HG03558 (cell line): Measurements from ENCODE around the gene ZBTB21.

Experiments used
- ATAC-seq: cut with Tn5 transposase; IDR thresholded peaks from one replicate; pipeline ENCODE4 v1.9.1; 2021; ENCODE audit warnings: moderate number of reproducible peaks; ENCODE audit not compliant: unreplicated experiment; ENCODE audit errors: extremely low read depth

Gene ZBTB21

GRCh38 chr21:42021371-42022090 is 11.4 kb upstream of the ZBTB21 start:
- ATAC-seq: no peak

GRCh38 chr21:42019706-42020105 is 9.5 kb upstream of the ZBTB21 start:
- ATAC-seq: no peak

DNA sequence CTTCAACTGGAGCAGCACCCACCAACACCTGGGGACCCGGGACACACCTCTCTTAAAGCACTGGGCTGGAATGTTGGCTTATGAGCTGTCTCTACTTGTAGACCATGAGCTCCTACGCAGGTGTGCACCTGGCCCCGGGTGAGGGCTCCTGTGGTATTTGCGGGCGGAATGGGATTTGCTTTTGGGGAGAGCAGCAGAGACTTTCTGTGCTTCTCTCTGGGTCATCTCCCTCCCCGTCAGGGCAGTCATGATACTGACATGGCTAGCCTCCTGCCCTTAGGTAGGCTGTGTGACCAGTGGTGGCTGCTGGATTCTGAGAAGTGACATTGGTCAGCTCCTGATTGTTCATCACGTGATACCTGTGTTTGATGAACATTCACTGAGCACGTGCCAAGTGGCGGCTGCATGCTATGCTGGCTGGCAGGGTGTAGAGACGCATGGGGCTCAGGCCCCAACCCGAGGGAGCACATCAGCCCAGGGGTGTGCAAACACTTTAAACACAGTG is 9.0 kb upstream of the ZBTB21 start:
- ATAC-seq: no peak

- no peak for ATAC-seq
These were observed 6.9 kb upstream of the ZBTB21 start for GRCh38 chr21:42017022-42017421.

GRCh38 chr21:42016364-42016985 is 6.3 kb upstream of the ZBTB21 start:
- no peak for ATAC-seq

GRCh38 chr21:42013931-42014330 is 3.8 kb upstream of the ZBTB21 start:
- no peak for ATAC-seq

GRCh38 chr21:42013376-42013775 is 3.2 kb upstream of the ZBTB21 start:
- no peak for ATAC-seq

- no peak for ATAC-seq
These were observed 2.7 kb upstream of the ZBTB21 start for GRCh38 chr21:42012763-42013329.

DNA sequence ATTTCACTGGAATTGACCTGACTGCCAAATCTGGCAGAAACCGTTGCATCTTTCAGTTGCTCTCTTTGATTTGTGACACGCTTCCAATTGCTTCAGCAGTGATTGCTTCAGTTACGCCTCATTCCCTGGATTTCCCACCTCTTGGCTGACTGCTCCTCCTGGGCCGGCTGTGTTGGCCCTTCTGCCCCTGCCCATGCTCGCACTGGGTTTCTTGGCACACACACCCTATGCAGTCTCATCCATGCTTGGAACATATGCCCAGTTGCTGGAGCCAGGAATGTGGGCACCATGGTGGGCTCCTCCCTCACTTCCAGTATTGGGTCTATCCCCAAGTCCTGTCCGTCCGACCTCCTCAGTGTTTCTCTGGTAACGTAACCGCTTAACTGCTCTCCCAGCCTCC is 2.2 kb upstream of the ZBTB21 start:
- no peak for ATAC-seq

DNA sequence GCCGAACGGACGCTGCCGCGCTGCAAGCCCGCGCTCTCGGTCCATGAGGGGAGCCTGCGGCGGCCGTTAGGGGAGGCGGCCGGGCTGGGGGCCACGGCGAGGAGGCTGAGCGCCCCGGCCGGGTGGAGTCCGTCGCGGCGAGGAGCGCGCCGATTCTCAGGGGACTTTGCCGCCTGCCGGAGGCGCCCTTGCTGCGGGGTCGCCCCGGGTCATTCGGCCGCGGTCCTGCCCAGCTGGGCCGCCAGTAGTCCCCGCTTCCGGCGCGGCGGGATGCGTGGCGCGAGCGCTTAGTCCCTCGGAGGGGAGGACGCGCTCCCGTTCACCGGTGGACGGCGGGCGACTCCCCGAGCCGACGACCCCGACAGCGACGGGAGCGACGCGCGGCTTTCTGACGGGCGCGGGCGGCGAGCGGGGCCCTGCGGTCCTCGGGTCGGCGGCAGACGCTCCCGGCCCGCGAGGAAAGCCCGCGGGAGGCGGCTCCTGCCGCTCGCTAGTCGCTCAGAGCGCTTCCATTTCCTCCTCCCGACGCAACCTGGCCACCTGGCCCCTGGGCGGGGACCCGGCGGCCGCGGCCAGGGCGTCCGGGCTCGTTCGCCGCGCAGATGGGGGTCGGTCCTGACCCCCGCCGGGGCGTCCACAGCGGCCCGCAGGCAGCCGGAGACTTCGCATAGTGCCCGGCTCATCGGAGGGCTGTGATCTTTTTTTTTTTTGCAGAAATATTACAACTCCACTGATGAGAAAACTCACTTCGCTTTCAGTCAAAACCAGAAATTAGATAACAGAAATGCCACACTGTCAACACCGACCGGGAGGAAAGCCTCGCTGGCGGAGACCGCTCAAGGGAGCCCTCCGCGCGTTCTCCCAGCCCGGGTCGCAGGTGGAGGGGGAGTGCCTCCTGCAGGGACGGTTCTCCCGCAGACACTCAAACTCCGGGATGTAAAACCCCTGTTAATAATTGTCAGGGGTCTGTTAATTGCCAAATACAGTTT is 641 bp upstream of the ZBTB21 start:
- ATAC-seq: peak; percentile 8

GRCh38 chr21:42009018-42009830 is 936 bp downstream of the ZBTB21 start:
- ATAC-seq: peak; percentile 5

DNA sequence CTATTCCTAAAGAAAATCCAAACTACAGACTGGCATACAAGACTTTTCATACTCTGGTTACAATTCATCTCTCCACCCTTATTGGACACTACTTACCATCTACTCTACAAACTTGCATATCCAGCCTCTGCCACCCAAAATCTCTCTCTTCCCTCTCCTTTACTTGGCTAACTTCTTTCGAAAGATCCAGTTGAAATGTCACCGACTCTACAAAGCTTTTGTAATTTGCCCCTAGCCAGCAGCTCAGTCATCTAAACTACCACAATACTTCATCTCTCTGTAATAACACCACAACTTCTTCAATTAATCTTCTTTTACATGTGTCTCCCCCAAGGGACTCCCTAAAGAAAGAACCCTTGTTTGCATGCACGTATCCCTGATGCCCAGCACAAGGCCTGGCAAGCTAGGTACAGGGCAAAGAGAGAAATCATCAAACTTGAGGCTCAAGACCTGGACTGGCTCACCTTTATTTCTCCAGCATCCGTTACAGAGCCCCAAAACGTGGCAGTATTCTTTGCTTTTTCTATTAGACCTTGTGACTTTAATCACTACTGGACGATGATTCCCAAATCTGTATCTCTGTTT is 2.7 kb downstream of the ZBTB21 start:
- ATAC-seq: no peak

DNA sequence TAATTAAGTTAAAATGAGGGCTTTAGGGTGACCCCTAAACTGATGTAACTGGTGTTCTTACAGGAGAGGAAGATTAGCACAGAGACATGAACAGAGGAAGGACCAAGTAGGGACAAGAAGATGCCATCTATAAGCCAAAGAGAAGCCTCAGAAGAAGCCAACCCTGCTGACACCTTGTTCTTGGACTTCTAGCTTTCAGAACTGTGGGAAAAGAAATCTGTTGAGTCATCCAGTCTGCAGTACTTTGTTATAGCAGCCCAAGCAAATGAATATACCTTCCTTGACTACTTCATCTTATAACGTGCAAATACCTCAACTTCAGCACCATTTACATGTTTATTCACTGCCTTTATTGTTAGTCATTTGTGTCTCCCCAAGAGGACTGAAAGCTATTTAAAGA is 3.4 kb downstream of the ZBTB21 start:
- no peak for ATAC-seq

- no peak for ATAC-seq
These were observed 5.6 kb downstream of the ZBTB21 start for GRCh38 chr21:42004406-42005199.

GRCh38 chr21:42003051-42003461 is 7.1 kb downstream of the ZBTB21 start:
- no peak for ATAC-seq

GRCh38 chr21:42002421-42002958 is 7.7 kb downstream of the ZBTB21 start:
- peak; percentile 74 for ATAC-seq

GRCh38 chr21:42001781-42002180 is 8.4 kb downstream of the ZBTB21 start:
- ATAC-seq: no peak

GRCh38 chr21:42000908-42001307 is 9.3 kb downstream of the ZBTB21 start:
- no peak for ATAC-seq
